GM21737 (cell line): Measurements from ENCODE around the gene TAGLN.
"Not testable (repeated sequence)": the region's sequence is repeated elsewhere in the genome, so short reads cannot be mapped to it uniquely, and the experiment has no call there.

Experiments
- ATAC-seq: cut with Tn5 transposase; IDR thresholded peaks from one replicate; pipeline ENCODE4 v1.9.1; 2021; ENCODE audit warnings: mild to moderate bottlenecking, moderate library complexity; ENCODE audit not compliant: unreplicated experiment

Gene TAGLN

GRCh38 chr11:117180661-117181585 is 18.2 kb upstream of the TAGLN start:
- no peak for ATAC-seq

GRCh38 chr11:117181586-117182550 is 17.3 kb upstream of the TAGLN start:
- no peak for ATAC-seq

- ATAC-seq, result no peak
Observed at GRCh38 chr11:117182551-117182935, 16.6 kb upstream of the TAGLN start.

- ATAC-seq, result not testable (repeated sequence)
Observed at GRCh38 chr11:117183178-117183577, 16.0 kb upstream of the TAGLN start.

GRCh38 chr11:117183724-117184349 is 15.3 kb upstream of the TAGLN start:
- ATAC-seq, result no peak

GRCh38 chr11:117185736-117186430 is 13.3 kb upstream of the TAGLN start:
- ATAC-seq, result no peak

GRCh38 chr11:117186431-117186761 is 12.8 kb upstream of the TAGLN start:
- no peak for ATAC-seq

- ATAC-seq, result no peak
Observed at GRCh38 chr11:117187007-117187406, 12.2 kb upstream of the TAGLN start.

- ATAC-seq, result no peak
Observed at GRCh38 chr11:117187428-117187798, 11.8 kb upstream of the TAGLN start.

- ATAC-seq, result no peak
Observed at GRCh38 chr11:117187799-117188481, 11.2 kb upstream of the TAGLN start.

GRCh38 chr11:117188620-117189081 is 10.5 kb upstream of the TAGLN start:
- ATAC-seq, result no peak

- ATAC-seq, result no peak
Observed at GRCh38 chr11:117189191-117189940, 9.8 kb upstream of the TAGLN start.

- no peak for ATAC-seq
Observed at GRCh38 chr11:117189941-117190544, 9.1 kb upstream of the TAGLN start.

GRCh38 chr11:117191680-117192400 is 7.3 kb upstream of the TAGLN start:
- ATAC-seq, result no peak

GRCh38 chr11:117192401-117192875 is 6.7 kb upstream of the TAGLN start:
- ATAC-seq, result no peak

- no peak for ATAC-seq
Observed at GRCh38 chr11:117193130-117194020, 5.8 kb upstream of the TAGLN start.

GRCh38 chr11:117194267-117194666 is 4.9 kb upstream of the TAGLN start:
- no peak for ATAC-seq
